ENCODE results near the gene LZTS3.

- TF ChIP-seq TAF1 (IDR thresholded peaks at IDR 0.05; ENCODE audit: borderline replicate concordance, insufficient read depth, low read length) (no peak), REST (IDR thresholded peaks at IDR 0.05; ENCODE audit: insufficient read depth in 1 of 2, low read depth in 2 of 2, low read length in 2 of 2) (no peak), POLR2AphosphoS5 (IDR thresholded peaks at IDR 0.05; ENCODE audit: low read depth, low read length) (no peak)
These were observed 6.4 kb downstream of the LZTS3 start for GRCh38 chr20:3166913-3167342.
